GM21360 (cell line): Measurements from ENCODE around the gene PRR3.

Source experiments
- ATAC-seq: cut with Tn5 transposase; IDR thresholded peaks from one replicate; pipeline ENCODE4 v1.9.1; 2021; ENCODE audit warnings: mild to moderate bottlenecking, moderate library complexity; ENCODE audit not compliant: unreplicated experiment

Gene PRR3

DNA sequence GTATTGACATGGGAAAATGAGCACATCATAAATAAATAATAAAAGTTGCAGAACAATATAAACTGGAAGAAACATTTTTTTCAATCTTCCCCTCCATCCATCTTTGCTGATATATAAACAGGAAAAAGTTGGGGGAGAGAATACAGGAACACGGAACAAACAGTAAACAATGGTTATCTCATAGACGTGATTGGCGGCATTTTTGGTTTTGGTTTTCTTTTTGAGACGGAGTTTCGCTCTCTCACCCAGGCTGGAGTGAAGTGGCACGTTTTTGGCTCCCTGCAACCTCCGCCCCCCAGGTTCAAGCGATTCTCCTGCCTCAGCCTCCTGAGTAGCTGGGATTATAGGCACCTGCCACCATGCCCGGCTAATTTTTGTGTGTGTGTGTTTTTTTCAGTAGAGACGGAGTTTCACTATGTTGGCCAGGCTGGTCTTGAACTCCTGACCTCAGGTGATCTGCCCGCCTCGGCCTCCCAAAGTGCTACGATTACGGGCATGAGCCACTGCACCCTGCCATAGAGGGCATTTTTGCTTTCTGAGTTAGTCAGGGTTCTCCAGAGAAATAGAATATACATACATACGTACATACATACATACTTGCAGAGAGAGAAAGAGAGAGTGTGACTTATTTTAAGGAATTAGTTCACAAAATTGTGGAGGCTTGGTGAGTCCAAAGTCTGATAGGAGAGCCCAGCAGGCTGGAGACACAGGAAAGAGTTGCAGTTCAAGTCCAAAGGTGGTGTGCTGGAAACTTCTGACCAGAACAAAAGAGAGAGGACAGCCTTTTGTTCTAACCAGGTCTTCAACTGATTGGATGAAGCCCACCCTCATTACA is 23.4 kb upstream of the PRR3 start:
- ATAC-seq: no peak

DNA sequence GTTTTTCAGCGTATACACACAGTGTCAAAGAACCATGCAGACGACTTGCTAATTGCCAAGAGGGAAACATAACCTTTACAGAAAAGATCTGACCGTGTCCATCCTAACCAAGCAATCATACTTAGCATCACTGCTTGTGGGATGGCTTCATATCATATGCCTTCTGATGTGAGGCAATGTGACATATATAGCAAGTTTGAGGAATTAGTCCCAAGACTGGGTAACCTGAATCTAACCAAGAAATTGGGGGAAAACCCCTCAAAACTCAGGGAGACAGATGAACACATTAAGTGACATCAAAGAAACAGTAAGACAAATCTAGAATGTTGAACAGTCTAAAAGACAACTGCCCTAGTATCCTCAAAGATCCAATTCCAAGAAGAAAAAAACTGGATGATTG is 19.2 kb upstream of the PRR3 start:
- no peak for ATAC-seq

GRCh38 chr6:30541515-30542403 is 15.3 kb upstream of the PRR3 start:
- ATAC-seq: no peak

DNA sequence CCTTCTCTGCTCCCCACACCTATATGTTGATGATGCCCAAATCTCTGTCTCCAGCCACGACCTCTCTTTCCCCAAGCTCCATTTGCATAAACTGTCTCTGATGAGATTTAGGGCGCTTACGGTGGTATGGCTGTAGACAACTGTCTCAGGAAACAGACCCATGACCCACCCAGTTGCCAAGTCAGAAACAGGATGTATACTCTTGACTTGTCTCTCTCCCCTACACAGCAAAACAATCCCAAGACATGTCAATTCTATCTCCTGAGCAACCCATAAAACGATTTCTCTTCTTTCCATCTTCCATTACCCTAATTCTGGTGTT is 14.7 kb upstream of the PRR3 start:
- ATAC-seq: no peak

DNA sequence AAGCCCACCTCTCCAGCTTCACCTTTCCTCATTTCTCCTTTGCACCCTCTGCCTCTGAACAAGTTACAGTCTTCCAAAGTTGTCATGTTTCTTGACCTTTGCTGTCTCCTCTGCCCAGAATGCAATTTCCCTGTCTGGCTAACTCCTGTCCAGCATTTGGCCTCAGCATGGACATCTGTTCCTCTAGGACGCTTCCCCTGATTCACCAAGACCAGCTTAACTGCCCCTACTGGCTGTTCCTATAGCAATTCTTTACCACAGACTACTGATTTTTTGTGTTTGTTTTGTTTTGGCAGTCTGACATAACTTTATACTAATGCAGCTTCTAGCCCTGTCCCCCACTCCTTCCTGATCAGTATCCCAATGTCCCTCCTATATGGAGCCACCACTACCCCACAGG is 14.2 kb upstream of the PRR3 start:
- ATAC-seq: no peak

DNA sequence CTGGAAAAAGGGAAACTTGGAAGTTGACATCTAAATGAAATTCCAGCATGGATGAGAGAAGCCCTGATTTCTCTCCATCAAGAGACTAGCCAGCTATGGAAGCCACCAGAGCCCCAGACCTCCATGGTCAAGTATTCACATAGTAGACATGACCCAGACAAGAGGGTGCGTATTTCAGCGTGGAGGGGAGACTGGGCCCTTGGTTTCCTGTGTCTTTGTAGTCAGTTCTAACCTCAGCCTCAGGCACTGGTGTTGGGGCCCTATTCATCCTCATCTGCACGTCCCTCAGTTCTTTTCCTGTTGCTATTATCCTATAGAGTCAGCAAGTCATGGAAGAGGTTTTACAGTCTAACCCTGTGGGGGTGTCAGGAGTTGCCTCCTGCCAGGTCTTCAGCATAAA is 13.3 kb upstream of the PRR3 start:
- ATAC-seq: no peak

DNA sequence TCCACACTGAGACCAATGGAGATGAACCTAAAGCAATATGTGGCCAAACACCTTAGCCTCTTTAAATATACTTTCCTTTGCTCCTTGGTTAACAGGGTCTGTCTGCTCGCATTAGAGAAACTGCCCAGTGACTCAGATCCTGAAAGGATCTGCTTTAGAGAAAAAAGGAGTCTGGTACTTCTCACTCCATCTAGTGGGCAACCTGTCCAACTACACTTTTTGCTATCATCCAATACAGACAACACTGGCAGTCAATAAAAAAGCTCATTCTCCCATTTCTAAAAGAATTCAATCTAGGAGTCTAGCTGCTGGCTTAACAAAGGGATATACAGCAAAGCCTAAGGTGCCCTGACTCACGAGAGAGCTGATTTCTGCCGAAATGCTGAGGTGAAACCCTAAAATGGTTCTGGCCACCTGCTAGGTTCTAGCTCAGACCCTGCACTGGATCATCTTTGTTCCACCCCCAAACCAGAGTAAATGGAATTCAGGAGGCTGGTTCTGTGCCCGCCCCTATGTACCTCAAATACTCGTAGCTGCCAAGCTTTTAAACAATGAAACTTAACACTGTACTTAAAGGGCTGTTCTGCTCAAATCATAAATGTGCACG is 12.3 kb upstream of the PRR3 start:
- ATAC-seq: no peak

DNA sequence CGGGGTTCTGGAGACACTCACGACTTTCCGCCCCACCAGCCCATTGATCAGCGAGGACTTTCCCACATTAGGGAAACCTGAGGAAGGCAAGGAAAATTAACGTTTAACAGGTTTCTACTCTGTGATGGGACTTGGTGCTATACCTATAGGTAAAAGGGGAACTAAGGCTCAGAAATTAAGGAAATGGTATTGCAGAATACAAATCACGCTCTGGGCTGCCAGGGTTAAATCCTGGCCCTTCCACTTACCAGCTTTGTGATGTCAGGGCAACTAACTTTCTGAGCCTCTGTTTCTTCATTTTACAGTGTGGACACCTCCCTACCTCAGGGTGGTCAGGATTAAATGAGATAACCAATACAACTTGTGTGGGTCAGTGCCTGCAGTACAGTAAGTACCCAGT is 9.6 kb upstream of the PRR3 start:
- no peak for ATAC-seq

- no peak for ATAC-seq
Measured at GRCh38 chr6:30548375-30548774, 8.7 kb upstream of the PRR3 start.

DNA sequence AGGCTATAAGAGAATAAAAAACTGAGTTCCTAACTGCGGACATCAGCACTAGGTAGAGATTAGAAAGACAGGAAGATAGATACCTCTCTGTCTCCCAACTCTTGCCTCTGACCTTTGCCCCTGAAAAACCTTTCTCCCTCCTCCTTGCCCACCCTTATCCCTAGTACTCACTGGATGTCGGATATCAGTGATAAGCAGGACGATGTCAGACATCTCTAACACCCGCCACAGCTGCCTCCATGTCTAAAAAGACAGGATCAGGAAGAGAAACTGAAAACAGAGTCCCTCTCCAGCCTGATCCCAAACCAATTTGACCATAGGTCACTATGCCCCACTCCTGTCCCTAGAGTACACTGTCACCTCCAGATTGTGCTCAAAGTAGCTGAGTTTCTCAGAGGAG is 2.7 kb upstream of the PRR3 start:
- ATAC-seq: no peak

- no peak for ATAC-seq
Measured at GRCh38 chr6:30554962-30555815, 1.9 kb upstream of the PRR3 start.

GRCh38 chr6:30555816-30556065 is 1.4 kb upstream of the PRR3 start:
- no peak for ATAC-seq

DNA sequence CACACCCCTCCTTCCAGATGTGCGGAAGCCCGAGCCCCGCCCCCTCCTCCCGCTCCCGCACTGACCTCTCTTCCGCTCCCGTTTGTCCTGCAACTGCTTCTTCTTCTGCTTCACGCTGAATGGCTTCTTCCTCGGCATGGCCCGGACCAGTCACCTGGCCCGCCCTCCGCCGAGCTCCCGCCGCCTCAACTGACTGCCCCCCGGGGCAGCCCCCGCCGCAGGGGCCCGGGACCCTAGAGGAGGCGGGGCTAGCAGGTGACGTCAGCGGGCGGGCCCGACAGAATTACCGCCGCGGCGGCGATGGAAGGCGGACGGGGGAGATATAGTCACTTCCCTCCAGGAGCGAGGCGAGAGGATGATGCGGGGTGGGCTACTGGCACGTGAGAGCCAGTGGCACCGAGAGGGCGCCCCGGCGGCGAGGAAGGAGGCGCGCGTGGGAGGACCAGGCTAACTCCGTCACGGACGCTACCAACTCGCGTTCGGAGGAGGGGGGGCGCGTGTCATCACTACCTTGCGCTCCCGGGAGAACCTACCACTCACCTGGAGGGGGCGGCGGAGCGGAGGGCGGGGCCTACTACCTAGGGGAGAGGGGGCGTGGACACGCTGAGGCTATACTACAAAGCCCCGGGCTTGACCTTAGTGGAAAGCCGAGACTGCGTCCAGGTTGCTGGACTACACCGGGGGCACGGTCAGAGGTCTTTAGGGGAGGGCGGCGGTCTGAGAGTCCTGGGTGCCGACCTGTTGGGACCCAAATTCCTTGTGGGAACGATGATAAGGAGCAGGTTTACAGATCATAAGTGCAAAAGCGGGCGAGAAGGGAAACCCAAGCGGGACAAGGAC is 809 bp upstream of the PRR3 start, which contains the start of gene GNL1:
TSS of gene GNL1 (minus strand) at position 424 of the 840 bp plus-strand sequence. CDS start at position 138, 286 bp downstream.
- peak; percentile 65 for ATAC-seq

DNA sequence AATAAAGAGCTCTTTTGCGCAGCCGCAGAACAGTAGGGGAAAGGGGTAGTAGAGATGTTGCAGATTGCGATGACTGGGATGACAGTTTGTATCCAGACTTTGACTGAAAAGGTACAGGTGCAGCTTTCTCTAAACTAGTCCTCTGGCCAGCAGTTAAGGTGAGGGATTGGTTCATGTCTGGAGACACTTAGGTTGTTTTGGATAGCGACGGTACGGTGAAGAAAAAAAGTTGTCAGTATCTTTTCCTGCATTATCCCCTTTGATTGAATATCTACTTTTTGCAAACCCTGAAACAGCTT is 537 bp downstream of the PRR3 start:
- no peak for ATAC-seq

- no peak for ATAC-seq
Measured at GRCh38 chr6:30560930-30561329, 3.8 kb downstream of the PRR3 start.

- ATAC-seq: no peak
Measured at GRCh38 chr6:30562470-30563425, 5.7 kb downstream of the PRR3 start.

DNA sequence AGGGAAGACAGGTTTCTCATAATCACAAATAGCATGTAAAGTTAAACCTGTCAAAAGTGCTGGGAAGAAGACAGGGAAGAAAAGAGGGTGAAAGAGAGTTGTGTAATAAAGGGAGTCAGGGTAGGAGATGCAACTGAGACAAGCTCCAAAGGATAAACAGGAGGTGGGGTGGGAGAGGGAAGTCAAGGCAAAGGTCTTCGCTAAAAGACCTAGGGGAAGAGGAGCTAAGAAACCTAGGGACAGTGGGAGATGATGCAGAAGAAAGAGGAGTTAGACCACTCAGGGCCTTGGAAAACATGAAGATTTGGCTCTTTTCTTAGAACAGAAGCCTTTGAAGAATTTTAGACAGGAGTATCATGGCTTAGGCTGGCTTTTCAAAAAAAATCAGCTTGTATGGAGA is 7.0 kb downstream of the PRR3 start:
- no peak for ATAC-seq

DNA sequence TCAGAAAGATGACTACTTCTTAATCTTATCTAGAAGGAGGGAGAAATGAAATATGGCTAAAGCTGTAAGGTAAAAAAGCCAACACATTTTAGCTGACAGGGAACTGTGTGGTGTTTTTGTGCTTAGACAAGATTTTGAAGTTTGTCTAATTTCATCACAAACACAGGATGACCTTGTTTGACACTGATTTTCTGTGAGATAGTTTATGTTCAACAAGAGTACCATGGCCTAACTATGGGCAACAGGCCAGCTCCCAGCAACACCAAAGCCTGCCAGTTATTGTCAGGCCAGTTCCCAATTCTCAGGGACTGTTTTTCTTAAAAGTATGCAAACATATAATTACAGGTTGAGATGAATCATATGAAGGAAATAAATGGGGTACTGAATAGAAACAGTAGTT is 8.7 kb downstream of the PRR3 start:
- ATAC-seq: no peak

- ATAC-seq: no peak
Measured at GRCh38 chr6:30568245-30568644, 11.2 kb downstream of the PRR3 start.
